ENCODE results near the gene DAPK1. TPM values are rescaled to one million over a fixed set of nuclear protein-coding genes. Genes with fewer than 3 reads are reported as not detected.

The DAPK1 gene
- total RNA-seq, 1 donor from 2014 or later: 35.1 TPM

DNA sequence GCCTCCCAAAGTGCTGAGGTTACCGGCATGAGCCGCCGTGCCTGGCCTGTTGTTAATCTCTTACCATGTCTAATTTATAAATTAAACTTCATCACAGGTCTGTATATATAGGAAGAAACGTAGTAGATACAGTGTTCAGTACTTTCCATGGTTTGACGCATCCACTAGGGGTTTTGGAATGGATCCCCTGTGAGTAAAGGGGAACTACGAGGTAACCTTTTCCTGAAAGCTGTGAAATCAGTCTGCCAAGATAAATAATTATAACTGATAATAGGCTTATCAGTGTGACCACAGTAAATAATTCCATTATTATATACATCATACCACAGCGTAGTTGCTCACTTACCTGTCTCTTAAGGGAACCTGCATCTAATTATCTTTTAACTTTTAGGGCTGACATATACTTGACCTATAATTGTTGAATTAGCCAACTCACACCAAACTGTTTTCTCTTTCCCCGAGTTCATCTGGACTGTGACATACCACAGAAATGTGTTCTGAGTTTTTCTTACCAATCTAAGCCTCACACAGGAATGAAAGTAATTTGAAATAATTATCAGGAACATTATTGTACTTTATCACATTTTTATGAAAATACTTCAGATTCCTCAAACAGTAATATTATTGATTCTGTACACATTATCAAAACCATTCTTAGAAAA is 42.9 kb downstream of the DAPK1 start:
- Histone ChIP-seq H3K9me3 (ENCODE audit: insufficient read depth, low read depth, low read length) (no peaks in the 10 kb centered on the region), H3K9ac (ENCODE audit: low read length) (no peak overlapping the region), H4K20me1 (ENCODE audit: insufficient read depth, low read length) (no peaks in the 10 kb centered on the region), H3K36me3 (ENCODE audit: insufficient read depth, low read length) (no peaks in the 10 kb centered on the region), H3K4me2 (ENCODE audit: low read length) (no peak overlapping the region), H3K79me2 (ENCODE audit: insufficient read depth, low read length) (peaks cover 4% of the 10 kb centered on the region), H3K27ac (ENCODE audit: low read depth, low read length) (no peak overlapping the region), H3K4me1 (ENCODE audit: insufficient read depth, low read length) (peaks cover 10% of the 10 kb centered on the region), H2AFZ (ENCODE audit: low read depth, low read length) (no peak overlapping the region), H3K27me3 (ENCODE audit: insufficient read depth, low read length) (no peaks in the 10 kb centered on the region), H3K4me3 (ENCODE audit: insufficient read depth, low read depth, low read length) (no peak overlapping the region)
- FAIRE-seq (no peak), DNase-seq (ENCODE audit: low read depth) (peak; percentile 74)
- H3K4me3 Mint-ChIP-seq (ENCODE audit: unreplicated experiment): no peak overlapping the region
- peaks cover 5% of the 10 kb centered on the region for H3K4me1 Mint-ChIP-seq (ENCODE audit: low read depth, unreplicated experiment)
- H3K9me3 Mint-ChIP-seq (ENCODE audit: unreplicated experiment): no peaks in the 10 kb centered on the region
- peaks cover 6% of the 10 kb centered on the region for H3K36me3 Mint-ChIP-seq (ENCODE audit: low read depth, unreplicated experiment)
- TF ChIP-seq EZH2 (IDR thresholded peaks at IDR 0.05; ENCODE audit: insufficient read depth, low read length): no peak
- TF ChIP-seq, protein P1, sequence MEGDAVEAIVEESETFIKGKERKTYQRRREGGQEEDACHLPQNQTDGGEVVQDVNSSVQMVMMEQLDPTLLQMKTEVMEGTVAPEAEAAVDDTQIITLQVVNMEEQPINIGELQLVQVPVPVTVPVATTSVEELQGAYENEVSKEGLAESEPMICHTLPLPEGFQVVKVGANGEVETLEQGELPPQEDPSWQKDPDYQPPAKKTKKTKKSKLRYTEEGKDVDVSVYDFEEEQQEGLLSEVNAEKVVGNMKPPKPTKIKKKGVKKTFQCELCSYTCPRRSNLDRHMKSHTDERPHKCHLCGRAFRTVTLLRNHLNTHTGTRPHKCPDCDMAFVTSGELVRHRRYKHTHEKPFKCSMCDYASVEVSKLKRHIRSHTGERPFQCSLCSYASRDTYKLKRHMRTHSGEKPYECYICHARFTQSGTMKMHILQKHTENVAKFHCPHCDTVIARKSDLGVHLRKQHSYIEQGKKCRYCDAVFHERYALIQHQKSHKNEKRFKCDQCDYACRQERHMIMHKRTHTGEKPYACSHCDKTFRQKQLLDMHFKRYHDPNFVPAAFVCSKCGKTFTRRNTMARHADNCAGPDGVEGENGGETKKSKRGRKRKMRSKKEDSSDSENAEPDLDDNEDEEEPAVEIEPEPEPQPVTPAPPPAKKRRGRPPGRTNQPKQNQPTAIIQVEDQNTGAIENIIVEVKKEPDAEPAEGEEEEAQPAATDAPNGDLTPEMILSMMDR (IDR thresholded peaks at IDR 0.05; ENCODE audit: insufficient read depth, low read depth, low read length): no peak
- no peaks in the 10 kb centered on the region for H3K27me3 Mint-ChIP-seq (ENCODE audit: low read depth, unreplicated experiment)
- no peak overlapping the region for H3K27ac Mint-ChIP-seq (ENCODE audit: unreplicated experiment)

DNA sequence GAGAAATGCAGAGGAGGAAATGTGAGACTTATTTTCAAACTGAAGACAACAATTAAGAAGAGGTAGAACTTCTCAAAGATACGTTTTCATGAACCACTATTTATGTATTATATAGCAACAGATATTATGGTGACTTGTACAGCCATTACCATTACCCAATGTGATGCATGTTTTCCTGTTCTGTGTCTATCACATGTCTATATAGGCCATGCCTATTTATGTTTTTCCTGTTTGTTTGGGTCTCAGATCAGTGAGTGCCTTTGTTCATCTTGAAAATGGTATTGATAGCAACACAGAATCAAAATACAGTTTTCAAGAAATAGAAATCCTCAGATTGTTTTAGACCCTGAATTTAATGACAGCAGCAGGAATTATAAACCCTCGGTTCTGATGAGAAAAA is 44.0 kb downstream of the DAPK1 start:
- no peak overlapping the region for H3K4me3 Mint-ChIP-seq (ENCODE audit: unreplicated experiment)
- Histone ChIP-seq H3K9ac (ENCODE audit: low read length) (no peak overlapping the region), H3K4me3 (ENCODE audit: insufficient read depth, low read depth, low read length) (no peak overlapping the region), H4K20me1 (ENCODE audit: insufficient read depth, low read length) (peaks cover 4% of the 10 kb centered on the region), H2AFZ (ENCODE audit: low read depth, low read length) (no peak overlapping the region), H3K27ac (ENCODE audit: low read depth, low read length) (no peak overlapping the region), H3K9me3 (ENCODE audit: insufficient read depth, low read depth, low read length) (no peaks in the 10 kb centered on the region), H3K4me2 (ENCODE audit: low read length) (no peak overlapping the region), H3K36me3 (ENCODE audit: insufficient read depth, low read length) (no peaks in the 10 kb centered on the region), H3K27me3 (ENCODE audit: insufficient read depth, low read length) (no peaks in the 10 kb centered on the region), H3K79me2 (ENCODE audit: insufficient read depth, low read length) (peaks cover 4% of the 10 kb centered on the region), H3K4me1 (ENCODE audit: insufficient read depth, low read length) (peaks cover 19% of the 10 kb centered on the region)
- no peaks in the 10 kb centered on the region for H3K27me3 Mint-ChIP-seq (ENCODE audit: low read depth, unreplicated experiment)
- TF ChIP-seq EZH2 (IDR thresholded peaks at IDR 0.05; ENCODE audit: insufficient read depth, low read length): no peak
- TF ChIP-seq, protein P1 (IDR thresholded peaks at IDR 0.05; ENCODE audit: insufficient read depth, low read depth, low read length): no peak
- DNase-seq (ENCODE audit: low read depth): no peak
- FAIRE-seq: no peak
- H3K9me3 Mint-ChIP-seq (ENCODE audit: unreplicated experiment): no peaks in the 10 kb centered on the region
- peaks cover 15% of the 10 kb centered on the region for H3K4me1 Mint-ChIP-seq (ENCODE audit: low read depth, unreplicated experiment)
- peaks cover 6% of the 10 kb centered on the region for H3K36me3 Mint-ChIP-seq (ENCODE audit: low read depth, unreplicated experiment)
- no peak overlapping the region for H3K27ac Mint-ChIP-seq (ENCODE audit: unreplicated experiment)

DNA sequence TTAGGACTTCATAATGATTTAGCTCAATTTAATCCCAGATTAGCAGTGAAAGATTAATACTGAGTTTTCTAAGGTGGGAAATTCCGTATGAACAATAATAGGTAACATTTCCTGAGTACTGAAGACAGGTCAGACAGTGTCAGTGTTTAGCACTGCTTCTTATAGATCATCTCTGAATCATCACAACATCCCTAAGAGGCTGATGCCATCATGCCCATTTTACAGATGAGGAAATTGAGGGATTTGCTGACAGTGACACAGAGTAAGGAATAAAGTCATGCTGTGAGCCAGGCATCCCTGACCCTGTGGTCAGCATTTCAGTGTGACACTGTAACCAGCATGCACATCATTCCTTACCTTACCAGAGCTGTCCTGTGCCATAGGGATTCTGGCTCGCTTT is 44.5 kb downstream of the DAPK1 start:
- DNase-seq (ENCODE audit: low read depth): no peak
- no peak overlapping the region for H3K4me3 ChIP-seq (ENCODE audit: insufficient read depth, low read depth, low read length)
- no peak overlapping the region for H2AFZ ChIP-seq (ENCODE audit: low read depth, low read length)
- no peaks in the 10 kb centered on the region for H3K27me3 Mint-ChIP-seq (ENCODE audit: low read depth, unreplicated experiment)
- H3K27me3 ChIP-seq (ENCODE audit: insufficient read depth, low read length): no peaks in the 10 kb centered on the region
- H3K4me3 Mint-ChIP-seq (ENCODE audit: unreplicated experiment): no peak overlapping the region
- H3K4me1 Mint-ChIP-seq (ENCODE audit: low read depth, unreplicated experiment): peaks cover 16% of the 10 kb centered on the region
- H3K9ac ChIP-seq (ENCODE audit: low read length): no peak overlapping the region
- no peaks in the 10 kb centered on the region for H3K9me3 ChIP-seq (ENCODE audit: insufficient read depth, low read depth, low read length)
- H3K27ac Mint-ChIP-seq (ENCODE audit: unreplicated experiment): no peak overlapping the region
- TF ChIP-seq, protein P1 (IDR thresholded peaks at IDR 0.05; ENCODE audit: insufficient read depth, low read depth, low read length): no peak
- TF ChIP-seq EZH2 (IDR thresholded peaks at IDR 0.05; ENCODE audit: insufficient read depth, low read length): no peak
- H3K9me3 Mint-ChIP-seq (ENCODE audit: unreplicated experiment): no peaks in the 10 kb centered on the region
- no peak overlapping the region for H3K4me2 ChIP-seq (ENCODE audit: low read length)
- H3K79me2 ChIP-seq (ENCODE audit: insufficient read depth, low read length): peaks cover 4% of the 10 kb centered on the region
- peaks cover 4% of the 10 kb centered on the region for H4K20me1 ChIP-seq (ENCODE audit: insufficient read depth, low read length)
- no peaks in the 10 kb centered on the region for H3K36me3 ChIP-seq (ENCODE audit: insufficient read depth, low read length)
- no peak for FAIRE-seq
- peaks cover 22% of the 10 kb centered on the region for H3K4me1 ChIP-seq (ENCODE audit: insufficient read depth, low read length)
- no peak overlapping the region for H3K27ac ChIP-seq (ENCODE audit: low read depth, low read length)
- H3K36me3 Mint-ChIP-seq (ENCODE audit: low read depth, unreplicated experiment): peaks cover 6% of the 10 kb centered on the region
